HG03045 (cell line): ENCODE measurements around the gene COPG1.
A peak's percentile ranks its signal among the peaks of the same experiment; 100 is the strongest.

ENCODE experiments used
- ATAC-seq: cut with Tn5 transposase; IDR thresholded peaks from one replicate; pipeline ENCODE4 v1.9.1; 2021; ENCODE audit warnings: mild to moderate bottlenecking, moderate library complexity; ENCODE audit not compliant: unreplicated experiment

COPG1 gene

GRCh38 chr3:129278966-129279906 lies 29.8 kb downstream of the COPG1 start:
- ATAC-seq = peak; percentile 11

- no peak for ATAC-seq
Measured at GRCh38 chr3:129280183-129280582, 30.8 kb downstream of the COPG1 start.

- no peak for ATAC-seq
Measured at GRCh38 chr3:129281726-129282125, 32.3 kb downstream of the COPG1 start.

GRCh38 chr3:129282727-129283327 lies 33.4 kb downstream of the COPG1 start:
- peak; percentile 72 for ATAC-seq

GRCh38 chr3:129286081-129286480 lies 36.7 kb downstream of the COPG1 start:
- ATAC-seq = no peak

GRCh38 chr3:129288446-129288845 lies 39.0 kb downstream of the COPG1 start:
- ATAC-seq = no peak

GRCh38 chr3:129289201-129289921 lies 40.0 kb downstream of the COPG1 start:
- no peak for ATAC-seq

- ATAC-seq = no peak
Measured at GRCh38 chr3:129291236-129291886, 42.0 kb downstream of the COPG1 start.

- ATAC-seq = no peak
Measured at GRCh38 chr3:129295286-129295685, 45.9 kb downstream of the COPG1 start.

GRCh38 chr3:129304146-129304961 lies 54.9 kb downstream of the COPG1 start:
- no peak for ATAC-seq

GRCh38 chr3:129304962-129305222 lies 55.5 kb downstream of the COPG1 start:
- no peak for ATAC-seq

GRCh38 chr3:129305592-129306091 lies 56.2 kb downstream of the COPG1 start:
- ATAC-seq = peak; percentile 47

GRCh38 chr3:129308636-129309035 lies 59.2 kb downstream of the COPG1 start:
- ATAC-seq = no peak

- ATAC-seq = no peak
Measured at GRCh38 chr3:129310111-129311011, 61.0 kb downstream of the COPG1 start.

GRCh38 chr3:129311054-129311902 lies 61.9 kb downstream of the COPG1 start:
- no peak for ATAC-seq

GRCh38 chr3:129312021-129312639 lies 62.7 kb downstream of the COPG1 start:
- ATAC-seq = no peak

- no peak for ATAC-seq
Measured at GRCh38 chr3:129312671-129313414, 63.4 kb downstream of the COPG1 start.

- ATAC-seq = no peak
Measured at GRCh38 chr3:129313415-129313664, 63.9 kb downstream of the COPG1 start.
